HG03354 (cell line): ENCODE measurements around the gene QRFP.

Experiments used
- ATAC-seq: cut with Tn5 transposase; IDR thresholded peaks from one replicate; pipeline ENCODE4 v1.9.1; 2021; ENCODE audit warnings: mild to moderate bottlenecking; ENCODE audit not compliant: unreplicated experiment, poor library complexity, severe bottlenecking

Gene QRFP

DNA sequence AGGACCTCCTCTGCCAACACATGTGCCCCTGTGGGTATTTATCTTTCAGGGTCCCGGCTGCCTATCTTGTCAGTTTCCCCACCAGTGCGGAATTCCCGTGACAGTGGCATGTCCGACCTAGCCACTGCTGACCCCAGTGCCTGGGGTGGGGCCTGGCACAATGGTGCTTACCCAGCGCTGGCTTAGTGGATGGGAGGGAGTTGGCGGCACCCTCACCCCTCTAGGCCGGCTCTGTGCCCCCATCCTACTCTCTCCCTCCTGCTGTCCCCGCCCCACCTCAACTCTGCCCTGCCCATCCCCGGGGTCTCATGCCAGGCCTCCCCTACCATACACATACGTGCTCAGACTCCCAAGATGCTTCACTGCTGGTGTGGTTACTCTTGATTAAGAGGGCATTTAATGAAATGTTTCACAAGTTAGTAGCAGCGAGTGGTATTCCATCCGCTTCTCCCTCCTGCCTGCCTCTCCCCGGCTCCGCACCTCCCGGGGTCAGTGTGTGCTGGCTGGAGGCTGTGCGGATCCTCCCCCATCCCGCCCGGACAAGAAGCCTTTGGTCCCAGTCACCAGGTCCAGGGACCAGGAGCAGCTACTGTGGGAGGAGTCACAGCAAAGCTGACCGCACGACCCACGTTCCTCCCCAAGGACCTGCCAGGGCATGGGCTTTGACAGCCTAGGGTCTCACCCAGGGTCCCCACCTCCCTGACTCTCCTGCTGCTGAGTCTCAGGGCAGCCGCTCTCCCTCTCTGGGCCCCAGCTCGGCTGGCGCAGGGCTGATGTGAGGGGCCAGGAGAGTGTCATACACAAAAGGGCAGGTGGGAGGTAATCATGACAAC is 9.5 kb upstream of the QRFP start:
- ATAC-seq: no peak

DNA sequence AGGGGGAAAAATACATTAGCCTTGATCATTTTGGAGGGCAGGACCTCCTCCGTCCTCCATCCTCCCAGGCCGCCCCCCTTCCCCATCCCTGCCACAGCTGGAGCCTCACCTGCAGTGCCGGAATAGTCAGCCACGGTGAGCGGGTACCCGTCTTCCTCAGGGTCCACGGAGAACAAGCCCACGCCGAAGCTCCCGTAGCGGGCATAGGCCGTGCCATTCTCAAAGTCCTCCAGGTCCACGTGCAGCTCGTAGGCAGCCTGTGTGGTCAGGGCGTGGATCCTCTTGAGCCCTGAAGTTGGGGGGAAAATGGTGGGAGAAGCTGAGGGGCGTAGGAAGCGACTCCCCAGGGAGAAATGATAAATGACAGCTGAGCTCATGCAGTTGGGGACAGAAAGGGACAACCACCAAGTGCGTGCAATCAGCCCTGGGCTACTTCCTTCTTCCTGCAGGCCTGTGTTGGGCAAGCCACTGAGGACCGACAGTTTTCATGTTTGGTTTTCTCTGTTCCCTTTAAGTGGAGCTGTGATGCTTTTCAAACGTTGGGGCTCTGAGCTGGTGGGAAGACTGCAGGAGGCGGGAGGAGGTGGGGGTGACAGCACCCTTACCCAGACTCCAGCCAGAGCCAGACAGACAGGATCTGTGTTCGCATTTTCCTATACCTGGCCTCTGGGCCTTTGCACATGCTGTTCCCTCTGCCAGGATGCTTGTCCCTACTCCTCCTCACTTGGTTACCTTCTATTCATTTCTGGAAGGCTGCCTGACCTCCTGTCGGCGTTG is 8.7 kb upstream of the QRFP start:
- ATAC-seq: no peak

- ATAC-seq: no peak
These were observed 7.7 kb upstream of the QRFP start for GRCh38 chr9:130904070-130905044.

DNA sequence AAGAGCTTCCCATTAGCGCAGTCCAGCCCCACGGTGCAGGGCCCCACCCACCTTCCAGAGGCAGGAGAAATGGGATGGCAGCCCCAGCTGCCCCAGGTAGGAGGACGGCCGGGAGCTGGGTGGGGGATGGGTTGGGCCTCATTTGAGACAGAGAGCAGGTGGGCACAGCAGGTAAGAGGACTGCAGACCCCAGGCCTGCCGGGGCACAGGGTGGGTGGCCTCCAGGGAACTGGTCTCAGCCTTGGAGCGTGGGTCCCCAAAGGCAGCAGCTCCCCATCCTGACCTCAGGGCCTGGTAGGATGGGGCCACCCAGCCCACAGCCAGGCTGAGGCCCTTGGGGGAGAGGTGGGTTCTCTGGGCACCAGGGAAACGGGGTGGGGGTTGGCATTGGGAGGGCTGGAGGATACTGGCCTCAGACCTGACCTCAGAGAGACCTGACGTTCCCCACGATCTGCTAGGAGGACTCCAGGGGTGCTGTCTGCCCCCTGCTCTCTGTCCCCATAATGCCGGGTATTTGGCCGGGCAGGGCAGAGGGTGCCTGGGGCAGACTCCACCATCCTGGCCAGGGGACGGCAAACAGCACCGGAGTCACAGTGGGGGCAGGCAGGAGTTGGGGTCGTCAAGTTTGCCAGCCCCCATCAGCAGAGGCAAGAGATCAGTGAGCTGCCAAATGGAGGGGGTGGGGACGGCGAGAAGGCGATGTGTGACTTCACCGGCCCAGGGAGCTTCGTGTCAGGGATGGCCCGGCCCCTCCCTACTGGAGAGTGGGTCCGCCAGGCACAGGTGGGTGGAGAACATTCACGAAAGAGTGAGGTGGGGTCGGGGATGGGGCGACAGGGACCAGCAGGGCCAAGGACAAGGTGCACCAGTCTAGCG is 6.8 kb upstream of the QRFP start:
- ATAC-seq: no peak

DNA sequence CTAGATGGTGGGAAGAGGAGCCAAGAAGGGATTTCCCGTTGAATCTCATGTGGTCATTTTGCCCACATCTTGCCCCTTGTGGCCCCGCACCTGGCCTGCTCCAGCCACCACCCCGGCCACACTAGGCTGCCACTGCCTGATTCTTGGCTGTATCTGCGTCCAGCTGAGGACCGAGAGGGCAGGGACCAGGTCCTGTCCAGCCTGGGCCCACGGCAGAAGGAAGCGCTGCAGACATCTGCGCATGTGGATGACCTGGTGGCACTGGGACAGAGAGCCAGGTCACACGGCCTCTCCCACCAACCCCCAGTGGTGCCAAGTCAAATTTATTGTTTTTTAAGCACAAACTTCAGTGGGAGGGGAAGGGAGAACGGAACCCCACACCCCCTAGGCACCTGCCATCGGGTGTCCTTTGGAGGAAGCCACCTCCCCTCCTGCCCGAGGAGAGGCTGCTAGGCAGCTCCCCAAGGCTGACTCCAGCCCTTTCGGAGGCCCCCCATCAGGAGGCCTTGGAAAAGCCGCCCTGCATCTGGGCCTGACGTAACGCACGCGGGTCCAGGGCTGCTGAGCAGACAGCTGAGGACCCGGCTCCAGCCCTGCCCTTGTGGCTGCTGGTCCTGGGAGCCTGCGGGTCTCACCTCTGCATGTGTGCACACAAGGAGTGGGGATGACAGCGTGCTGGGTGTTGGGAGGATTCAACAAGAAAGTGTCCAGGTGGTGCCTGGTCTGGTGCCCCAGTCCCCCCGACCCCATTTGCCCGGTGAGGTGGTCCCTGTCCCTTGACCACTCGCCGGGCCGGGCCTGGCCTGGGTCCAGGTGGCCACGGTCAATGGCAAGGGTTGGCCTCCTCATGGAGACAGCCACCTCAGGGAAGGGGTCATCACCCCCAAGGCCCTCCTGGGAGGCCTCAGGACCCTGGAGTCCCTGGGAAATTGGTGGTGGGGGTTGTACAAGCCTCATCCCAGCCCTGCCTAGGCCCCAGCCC is 5.9 kb upstream of the QRFP start:
- ATAC-seq: no peak

DNA sequence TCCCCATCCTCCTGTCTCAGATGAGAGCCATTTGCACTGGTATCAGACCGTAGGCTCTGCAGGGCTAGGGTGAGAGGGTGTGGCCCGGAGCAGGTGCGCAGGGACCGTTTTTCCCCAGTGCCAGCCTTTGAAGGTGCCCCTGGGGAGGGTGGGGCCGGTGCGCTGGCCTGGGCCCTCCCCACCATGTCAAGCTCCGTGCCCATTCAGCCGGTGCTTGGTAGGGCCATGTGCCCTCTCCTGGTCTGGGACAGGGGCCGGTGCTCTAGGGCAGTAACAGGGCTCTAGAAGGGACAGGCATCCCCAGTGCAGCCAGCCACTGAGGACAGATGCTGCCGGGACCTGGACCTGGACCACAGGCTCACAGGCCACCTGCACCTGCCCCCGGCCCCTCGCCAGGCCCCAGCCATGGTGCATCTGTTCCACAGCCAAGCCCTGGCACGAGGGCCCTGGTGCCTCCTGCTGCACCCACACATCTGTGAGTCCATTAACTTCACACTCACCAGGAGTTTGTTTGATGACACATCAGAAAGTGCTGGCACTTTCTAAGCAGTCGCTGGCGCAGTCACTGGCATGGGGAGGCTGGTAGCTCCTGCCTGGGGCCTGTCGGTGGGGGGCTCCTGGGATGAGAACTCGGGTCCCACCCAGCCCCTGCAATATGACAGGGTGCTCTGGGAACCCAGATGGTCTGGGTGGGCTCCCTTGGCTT is 5.0 kb upstream of the QRFP start:
- no peak for ATAC-seq

GRCh38 chr9:130900701-130901497 is 4.3 kb upstream of the QRFP start:
- no peak for ATAC-seq

DNA sequence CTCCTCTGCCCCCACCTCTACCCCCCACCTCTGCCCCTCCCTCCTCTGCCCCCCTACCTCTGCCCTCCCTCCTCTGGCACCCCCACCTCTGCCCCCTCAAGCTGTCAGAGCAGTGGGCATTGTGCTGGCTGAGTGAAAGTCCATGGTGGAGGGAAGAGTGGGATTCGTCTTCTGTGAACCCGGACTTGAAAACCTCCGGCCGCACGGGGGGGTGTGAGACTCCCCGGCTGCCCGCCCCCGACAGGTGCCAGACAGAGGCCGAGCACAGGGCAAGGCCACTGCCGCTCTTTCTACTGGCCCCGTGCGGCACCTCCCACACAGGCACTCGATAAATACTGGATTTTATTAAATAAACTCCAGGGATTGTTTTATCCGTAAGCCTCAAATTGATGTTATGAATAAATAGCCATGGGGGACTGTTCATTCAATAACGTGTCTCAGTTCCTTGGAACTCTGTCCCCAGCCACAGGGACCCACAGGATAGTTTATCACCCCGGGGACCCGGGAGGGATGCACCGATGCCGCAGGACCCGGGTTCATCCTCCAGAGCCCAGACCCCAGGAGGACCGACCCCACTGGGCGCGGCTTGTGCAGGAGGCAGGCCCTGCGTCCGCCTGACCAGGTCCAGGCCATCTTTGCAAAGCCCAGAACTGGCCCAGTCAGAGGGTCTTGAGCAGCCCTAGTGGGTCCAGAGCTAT is 2.6 kb upstream of the QRFP start:
- ATAC-seq: no peak

DNA sequence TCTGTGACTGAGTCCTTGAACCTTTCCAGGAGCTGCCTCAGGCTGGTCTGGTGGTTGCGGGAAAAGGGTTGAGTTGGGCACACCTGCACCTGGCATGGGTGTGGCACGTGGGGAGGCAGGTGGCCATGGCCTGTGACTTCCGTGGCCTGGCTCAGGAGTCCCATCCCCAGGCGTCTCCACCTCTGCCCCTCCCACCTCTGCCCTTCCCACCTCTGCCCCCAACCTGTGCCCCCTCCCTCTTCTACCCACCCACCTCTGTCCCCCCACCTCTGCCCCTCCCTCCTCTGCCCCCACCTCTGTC is 1.9 kb upstream of the QRFP start:
- no peak for ATAC-seq

DNA sequence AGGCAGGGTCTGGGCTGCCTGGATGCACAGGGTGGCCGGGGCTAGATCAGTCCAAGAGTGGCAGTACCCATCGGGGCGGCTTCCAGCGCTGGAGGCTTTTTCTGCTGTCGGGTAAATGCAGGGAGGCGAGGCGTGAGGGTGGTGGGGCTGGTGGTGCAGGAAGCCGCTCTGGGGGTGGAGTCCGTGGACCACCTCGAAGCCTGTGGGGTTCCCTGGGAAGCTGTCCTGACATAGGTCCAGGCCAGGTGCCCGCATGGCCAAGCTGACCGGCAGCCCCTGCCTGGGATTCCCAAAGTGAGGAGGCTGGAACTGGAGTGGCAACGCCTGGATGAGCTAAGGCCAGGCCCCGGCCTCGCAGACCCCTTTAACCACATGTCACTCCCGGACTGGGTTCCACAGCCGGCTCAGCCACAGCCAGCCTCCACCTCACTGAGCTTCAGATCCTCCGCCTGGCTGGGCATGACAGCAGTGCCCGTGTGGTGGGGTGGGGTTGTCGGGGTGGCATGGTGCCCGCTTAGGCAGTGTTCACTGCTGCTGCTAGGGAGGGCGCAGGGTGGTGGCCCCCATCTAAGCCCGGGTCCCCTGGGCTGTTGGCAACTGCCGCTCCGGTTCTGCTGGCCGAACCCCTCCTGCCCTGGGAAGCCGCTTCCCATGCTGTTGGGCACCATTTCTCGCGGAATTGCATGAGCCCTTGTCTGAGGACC is 1.4 kb upstream of the QRFP start:
- ATAC-seq: no peak

DNA sequence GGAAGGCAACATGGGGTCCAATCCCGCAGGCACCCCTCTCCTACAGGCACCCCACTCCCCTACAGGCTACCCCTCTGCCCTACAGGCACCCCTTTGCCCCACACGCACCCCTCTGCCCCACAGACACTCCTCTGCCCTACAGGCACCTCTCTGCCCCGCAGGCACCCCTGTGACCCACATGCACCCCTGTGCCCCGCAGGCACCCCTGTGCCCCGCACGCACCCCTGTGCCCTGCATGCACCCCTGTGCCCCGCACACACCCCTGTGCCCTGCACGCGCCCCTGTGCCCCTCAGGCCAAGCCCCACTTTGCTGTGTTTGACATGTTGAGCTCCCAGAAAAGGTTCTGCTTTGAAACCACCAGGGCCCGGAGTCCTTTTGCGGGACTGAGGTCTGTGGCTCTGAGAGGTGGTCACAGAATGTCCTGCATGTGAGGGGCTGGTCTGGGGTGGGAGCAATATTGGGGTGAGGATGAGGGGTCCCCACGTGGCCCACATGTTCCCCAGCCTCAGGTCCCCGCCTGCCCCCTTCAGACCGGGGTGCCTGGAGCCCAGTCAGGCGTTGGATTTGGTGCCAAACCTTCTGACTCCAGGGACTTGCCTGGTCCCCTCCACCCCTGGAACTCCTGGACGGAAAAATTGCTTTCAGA is 616 bp upstream of the QRFP start:
- no peak for ATAC-seq

DNA sequence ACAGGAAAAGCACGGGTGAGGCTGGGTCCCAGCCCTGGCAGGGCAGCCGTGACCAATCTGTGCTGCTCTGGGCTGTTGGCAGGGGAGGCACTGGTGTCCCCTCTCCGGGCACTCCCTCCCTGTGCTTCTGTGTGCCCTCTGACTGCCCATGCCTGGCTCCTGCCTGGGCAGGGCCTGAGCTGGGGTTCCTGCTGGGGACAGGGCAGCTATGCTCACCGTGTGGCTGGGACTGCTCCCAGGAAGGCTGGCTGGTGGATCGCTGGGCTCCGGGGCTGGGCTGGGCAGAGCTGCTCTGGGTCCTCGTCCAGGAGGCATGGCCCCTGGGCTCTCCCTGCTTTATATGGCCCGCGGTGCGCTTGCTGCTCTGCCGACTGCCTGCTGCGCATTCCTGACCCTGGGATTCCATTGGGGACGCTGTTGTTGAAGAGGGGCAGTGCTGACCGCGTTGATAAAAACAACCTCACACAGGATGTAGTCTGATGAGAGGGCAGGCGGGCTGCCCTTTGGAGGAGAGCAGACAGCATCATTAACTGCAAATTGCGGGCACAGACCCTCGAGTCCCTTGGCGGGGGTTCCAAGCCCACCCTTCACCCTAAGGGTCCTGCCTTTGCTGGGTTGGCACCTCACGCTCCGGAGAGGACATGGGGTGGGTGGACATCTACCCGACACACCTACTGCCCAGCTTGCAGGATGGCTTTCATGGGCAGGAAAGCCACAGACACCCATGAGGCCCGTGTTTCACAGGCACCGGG is 955 bp downstream of the QRFP start:
- no peak for ATAC-seq

DNA sequence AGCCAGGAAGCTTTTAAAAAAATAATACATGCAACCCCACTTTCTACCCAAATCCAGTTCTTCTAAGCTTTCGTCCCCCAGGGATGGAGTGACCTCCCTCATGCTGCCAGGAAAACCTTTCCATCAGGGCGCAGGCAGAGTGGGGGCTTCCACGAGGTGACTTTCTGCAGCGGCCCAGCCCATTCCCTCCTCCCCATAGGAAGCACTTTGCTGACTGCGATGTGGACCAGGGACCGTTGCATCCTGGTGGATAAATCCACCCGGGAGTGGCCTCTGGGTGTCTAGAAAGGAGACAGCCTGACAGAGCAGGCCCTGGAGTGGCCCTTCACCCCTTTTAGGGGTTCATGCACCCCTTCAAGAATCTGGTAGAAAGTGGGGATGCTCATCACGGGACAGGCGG is 1.6 kb downstream of the QRFP start:
- ATAC-seq: no peak

DNA sequence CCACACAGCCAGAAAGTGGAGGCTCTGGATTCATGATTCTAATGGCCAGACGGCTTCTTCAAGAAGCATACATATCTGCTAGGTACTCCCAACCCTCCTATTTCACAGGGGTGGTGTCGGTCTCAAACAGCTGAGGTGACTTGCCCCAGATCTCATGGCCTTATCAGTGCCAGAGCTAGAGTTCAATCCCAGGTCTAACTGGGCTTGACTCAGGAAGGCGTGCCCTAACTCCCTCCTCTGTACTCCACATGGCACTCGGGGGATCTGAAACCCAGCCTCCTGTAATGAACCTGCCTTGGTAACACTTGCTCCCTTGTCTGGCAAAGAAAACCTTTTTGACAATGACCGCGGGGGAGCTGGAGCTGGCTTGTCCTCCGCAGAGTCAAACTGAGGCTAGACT is 2.1 kb downstream of the QRFP start:
- no peak for ATAC-seq
